GM12872 (cell line): Measurements from ENCODE around the gene KDM1B.

Experiments used
- CTCF ChIP-seq: IDR thresholded peaks from 3 replicates; pipeline ENCODE4 v1.5.1; 2011; ENCODE audit warnings: low read depth, mild to moderate bottlenecking, low read length, moderate library complexity; ENCODE audit not compliant: insufficient read depth

The KDM1B gene

DNA sequence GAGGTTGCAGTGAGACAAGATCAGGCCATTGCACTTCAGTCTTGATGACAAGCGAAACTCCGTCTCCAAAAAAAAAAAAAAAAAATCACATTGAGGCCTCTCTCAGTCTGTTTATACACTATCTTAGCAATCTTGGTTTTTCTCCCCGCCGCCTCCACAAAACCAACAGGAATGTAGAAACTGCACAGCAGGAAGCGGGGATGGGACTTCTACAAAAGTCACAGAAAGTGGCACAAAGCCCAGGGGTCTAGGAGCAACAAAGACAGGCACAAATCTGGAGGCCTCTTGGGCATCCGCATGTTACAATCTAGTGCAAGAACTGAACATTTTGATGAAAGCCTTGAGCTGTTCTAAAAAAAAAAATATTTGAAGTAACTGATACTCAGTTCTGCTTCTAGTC, 48.6 kb downstream of the KDM1B start:
- TF ChIP-seq CTCF, result no peak

- no peak for TF ChIP-seq CTCF
Measured at GRCh38 chr6:18204691-18205090, 49.5 kb downstream of the KDM1B start.

DNA sequence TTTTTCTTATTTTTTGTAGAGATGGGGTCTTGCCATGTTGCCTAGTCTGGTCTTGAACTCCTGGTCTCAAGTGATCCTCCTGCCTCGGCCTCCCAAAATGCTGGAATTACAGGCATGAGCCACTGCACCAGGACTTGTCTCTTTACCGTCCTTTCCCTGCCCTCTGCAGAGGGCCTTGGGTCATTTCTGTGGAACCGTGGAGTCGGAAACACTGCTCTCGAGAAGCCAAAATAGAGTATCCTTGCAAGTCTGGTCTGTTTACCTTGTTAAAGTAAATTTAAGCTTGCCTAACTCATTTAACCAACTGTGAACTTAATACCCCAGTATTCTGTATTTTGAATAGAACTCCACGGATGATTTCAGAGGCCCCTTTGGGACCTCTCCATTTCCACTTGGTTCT, 51.4 kb downstream of the KDM1B start:
- TF ChIP-seq CTCF, result no peak

- no peak for TF ChIP-seq CTCF
Measured at GRCh38 chr6:18207438-18207837, 52.2 kb downstream of the KDM1B start.

GRCh38 chr6:18207949-18208348, 52.7 kb downstream of the KDM1B start:
- TF ChIP-seq CTCF, result no peak

- TF ChIP-seq CTCF, result no peak
Measured at GRCh38 chr6:18209539-18210197, 54.4 kb downstream of the KDM1B start.

- TF ChIP-seq CTCF, result no peak
Measured at GRCh38 chr6:18210707-18211106, 55.5 kb downstream of the KDM1B start.
